Peyer's patch (tissue), 4 donors: ENCODE measurements around the gene KDM1B. TPM values are rescaled to one million over a fixed set of nuclear protein-coding genes. Genes with fewer than 3 reads are reported as not detected.

ENCODE experiments used
- DNase-seq, 3 donors: peaks; one replicate each; pipeline ENCODE4 v3.0.0-alpha.2; 2017 to 2019
- H3K27ac ChIP-seq, 4 donors: fragments of 200-600 bp; sonication (generic); one replicate each; pipeline ENCODE4 v1.5.1; 2016 to 2019
- H3K27me3 ChIP-seq, 2 donors: fragments of 200-600 bp; sonication (generic); one replicate each; pipeline ENCODE4 v1.5.1; 2019
- H3K36me3 ChIP-seq, 3 donors: fragments of 200-600 bp; sonication (generic); one replicate each; pipeline ENCODE4 v1.5.1; 2016 to 2019
- H3K4me1 ChIP-seq, 4 donors: fragments of 200-600 bp; sonication (generic); one replicate each; pipeline ENCODE4 v1.5.1; 2016 to 2019
- H3K4me3 ChIP-seq, 4 donors: fragments of 200-600 bp; sonication (generic); 1 replicate in 3 of 4; 2 replicates in 1 of 4; pipeline ENCODE4 v1.5.1; 2016 to 2019; ENCODE audit warnings: mild to moderate bottlenecking in 1 of 4
- H3K9me3 ChIP-seq, 4 donors: fragments of 200-600 bp; sonication (generic); one replicate each; pipeline ENCODE4 v1.5.1; 2016 to 2019; ENCODE audit warnings: mild to moderate bottlenecking in 1 of 4
- POLR2A ChIP-seq, 2 donors: fragments of 450-650 bp; IDR thresholded peaks; one replicate each; pipeline ENCODE4 v1.5.1; 2017; ENCODE audit warnings: antibody characterized with exemption in 2 of 2, mild to moderate bottlenecking in 2 of 2, moderate library complexity in 2 of 2
- total RNA-seq, 4 donors: library from RNA; depleted of rRNA; stranded (reverse); fragments of >200 nt; gene quantifications; one replicate each; pipeline ENCODE4 v1.1.0, GENCODE V29; 2016
- TF ChIP-seq, protein P1 (sequence below), 6 experiments: fragments of 450-650 bp in 4 of 6; fragments of 200-600 bp in 2 of 6; sonication (generic) in 1 of 6; IDR thresholded peaks; one replicate each; pipeline ENCODE4 v1.5.1; 2017 to 2019; ENCODE audit warnings: antibody characterized with exemption in 6 of 6, mild to moderate bottlenecking in 3 of 6, moderate library complexity in 1 of 6

The KDM1B gene
- total RNA-seq, 4 donors from 2014 or later, result 15.1 to 22.1 (median 19.1) TPM

GRCh38 chr6:18151801-18152200 is 3.4 kb upstream of the KDM1B start:
- DNase-seq, result no peak
- Histone ChIP-seq H3K4me3 (no peak overlapping the region), H3K9me3 (no peaks in the 10 kb centered on the region), H3K27ac (no peak overlapping the region), H3K27me3 (no peaks in the 10 kb centered on the region), H3K4me1 (peaks cover 0 to 25% (median 2%) of the 10 kb centered on the region in 4 donors), H3K36me3 (peaks cover 0 to 5% (median 0%) of the 10 kb centered on the region in 3 donors)
- TF ChIP-seq, protein P1, sequence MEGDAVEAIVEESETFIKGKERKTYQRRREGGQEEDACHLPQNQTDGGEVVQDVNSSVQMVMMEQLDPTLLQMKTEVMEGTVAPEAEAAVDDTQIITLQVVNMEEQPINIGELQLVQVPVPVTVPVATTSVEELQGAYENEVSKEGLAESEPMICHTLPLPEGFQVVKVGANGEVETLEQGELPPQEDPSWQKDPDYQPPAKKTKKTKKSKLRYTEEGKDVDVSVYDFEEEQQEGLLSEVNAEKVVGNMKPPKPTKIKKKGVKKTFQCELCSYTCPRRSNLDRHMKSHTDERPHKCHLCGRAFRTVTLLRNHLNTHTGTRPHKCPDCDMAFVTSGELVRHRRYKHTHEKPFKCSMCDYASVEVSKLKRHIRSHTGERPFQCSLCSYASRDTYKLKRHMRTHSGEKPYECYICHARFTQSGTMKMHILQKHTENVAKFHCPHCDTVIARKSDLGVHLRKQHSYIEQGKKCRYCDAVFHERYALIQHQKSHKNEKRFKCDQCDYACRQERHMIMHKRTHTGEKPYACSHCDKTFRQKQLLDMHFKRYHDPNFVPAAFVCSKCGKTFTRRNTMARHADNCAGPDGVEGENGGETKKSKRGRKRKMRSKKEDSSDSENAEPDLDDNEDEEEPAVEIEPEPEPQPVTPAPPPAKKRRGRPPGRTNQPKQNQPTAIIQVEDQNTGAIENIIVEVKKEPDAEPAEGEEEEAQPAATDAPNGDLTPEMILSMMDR (IDR thresholded peaks at IDR 0.05), result no peak
- TF ChIP-seq POLR2A (IDR thresholded peaks at IDR 0.05), result no peak

- TF ChIP-seq POLR2A (IDR thresholded peaks at IDR 0.05), result no peak
- TF ChIP-seq, protein P1 (IDR thresholded peaks at IDR 0.05), result no peak
- peak overlapping the region in 1 of 4 donors; percentile 13 for H3K27ac ChIP-seq
- peak overlapping the region in 1 of 4 donors; percentile 98 for H3K4me3 ChIP-seq
- H3K27me3 ChIP-seq, result no peaks in the 10 kb centered on the region
- H3K36me3 ChIP-seq, result peaks cover 0 to 2% (median 0%) of the 10 kb centered on the region in 3 donors
- no peak for DNase-seq
- H3K4me1 ChIP-seq, result peaks cover 0 to 15% (median 2%) of the 10 kb centered on the region in 4 donors
- no peaks in the 10 kb centered on the region for H3K9me3 ChIP-seq
Observed at GRCh38 chr6:18153311-18153703, 1.9 kb upstream of the KDM1B start.

GRCh38 chr6:18154507-18155149 is 594 bp upstream of the KDM1B start, which contains the start of gene TPMT:
Gene TPMT, minus strand, starts transcription at chr6:18155077. Its CDS starts 5,950 bp downstream, at chr6:18149127.
- Histone ChIP-seq H3K27me3 (no peaks in the 10 kb centered on the region), H3K4me1 (peaks cover 0 to 7% (median 2%) of the 10 kb centered on the region in 4 donors), H3K4me3 (peak within 1 kb of the TSS; percentile 77 to 98 (median 86)), H3K9me3 (no peaks in the 10 kb centered on the region), H3K36me3 (peaks cover 0 to under 1% (median 0%) of the 10 kb centered on the region in 3 donors), H3K27ac (peak within 1 kb of the TSS; percentile 84 to 94 (median 90))
- TF ChIP-seq, protein P1 (IDR thresholded peaks at IDR 0.05), result no peak
- peak; percentile 82 to 94 for TF ChIP-seq POLR2A (IDR thresholded peaks at IDR 0.05)
- peak in 2 of 3 donors; percentile 25 to 58 for DNase-seq

DNA sequence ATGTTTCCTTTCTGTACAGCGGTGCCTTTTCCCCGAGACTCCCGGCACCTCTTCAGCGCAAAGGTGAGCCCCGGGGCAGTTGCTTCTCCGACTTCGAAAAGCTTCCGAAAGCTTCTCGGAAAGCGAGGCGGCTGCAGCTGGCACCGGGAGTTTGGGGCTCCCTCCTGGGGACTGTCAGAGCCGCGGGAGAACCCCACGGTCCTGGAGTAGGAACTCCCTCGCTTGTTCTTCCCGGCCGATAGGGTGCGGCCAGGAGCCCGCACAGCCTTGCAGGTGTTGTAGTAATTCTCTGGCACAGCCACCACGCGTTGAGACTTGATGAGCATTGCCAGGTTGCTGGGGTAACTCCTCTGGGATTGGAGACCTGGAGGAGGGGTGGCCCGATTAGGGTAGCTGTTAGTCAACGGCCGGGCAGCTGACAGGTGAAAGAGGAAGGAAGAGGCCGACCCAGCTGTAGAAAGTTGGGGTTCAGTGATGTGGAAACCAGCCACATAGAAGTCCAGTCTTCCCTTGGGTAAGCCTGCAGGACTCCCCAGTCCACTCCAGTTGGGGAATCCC is 721 bp downstream of the KDM1B start:
- Histone ChIP-seq H3K9me3 (no peaks in the 10 kb centered on the region), H3K4me3 (peak overlapping the region; percentile 77 to 98 (median 86)), H3K27me3 (no peaks in the 10 kb centered on the region), H3K36me3 (peaks cover 0 to 8% (median 0%) of the 10 kb centered on the region in 3 donors), H3K4me1 (peaks cover 0 to 7% (median 2%) of the 10 kb centered on the region in 4 donors), H3K27ac (peak overlapping the region; percentile 84 to 93 (median 90))
- TF ChIP-seq, protein P1 (IDR thresholded peaks at IDR 0.05), result peak in 4 of 6 experiments; percentile 14 to 53 (median 46)
- peak in 1 of 2 donors; percentile 37 for TF ChIP-seq POLR2A (IDR thresholded peaks at IDR 0.05)
- DNase-seq, result peak; percentile 79 to 89 (median 85)

GRCh38 chr6:18160911-18161310 is 5.7 kb downstream of the KDM1B start:
- Histone ChIP-seq H3K36me3 (peaks cover 0 to 37% (median 0%) of the 10 kb centered on the region in 3 donors), H3K4me1 (peaks cover 0 to 7% (median 2%) of the 10 kb centered on the region in 4 donors), H3K9me3 (no peaks in the 10 kb centered on the region), H3K4me3 (no peak overlapping the region), H3K27ac (no peak overlapping the region), H3K27me3 (no peaks in the 10 kb centered on the region)
- DNase-seq, result no peak
- no peak for TF ChIP-seq POLR2A (IDR thresholded peaks at IDR 0.05)
- TF ChIP-seq, protein P1 (IDR thresholded peaks at IDR 0.05), result no peak
